HG03460 (cell line): ENCODE data around the gene STIM2.
"Not testable (repeated sequence)": the region's sequence is repeated elsewhere in the genome, so short reads cannot be mapped to it uniquely, and the experiment has no call there.

ENCODE experiments used
- ATAC-seq: cut with Tn5 transposase; IDR thresholded peaks from one replicate; pipeline ENCODE4 v1.9.1; 2021; ENCODE audit not compliant: unreplicated experiment

Gene STIM2

DNA sequence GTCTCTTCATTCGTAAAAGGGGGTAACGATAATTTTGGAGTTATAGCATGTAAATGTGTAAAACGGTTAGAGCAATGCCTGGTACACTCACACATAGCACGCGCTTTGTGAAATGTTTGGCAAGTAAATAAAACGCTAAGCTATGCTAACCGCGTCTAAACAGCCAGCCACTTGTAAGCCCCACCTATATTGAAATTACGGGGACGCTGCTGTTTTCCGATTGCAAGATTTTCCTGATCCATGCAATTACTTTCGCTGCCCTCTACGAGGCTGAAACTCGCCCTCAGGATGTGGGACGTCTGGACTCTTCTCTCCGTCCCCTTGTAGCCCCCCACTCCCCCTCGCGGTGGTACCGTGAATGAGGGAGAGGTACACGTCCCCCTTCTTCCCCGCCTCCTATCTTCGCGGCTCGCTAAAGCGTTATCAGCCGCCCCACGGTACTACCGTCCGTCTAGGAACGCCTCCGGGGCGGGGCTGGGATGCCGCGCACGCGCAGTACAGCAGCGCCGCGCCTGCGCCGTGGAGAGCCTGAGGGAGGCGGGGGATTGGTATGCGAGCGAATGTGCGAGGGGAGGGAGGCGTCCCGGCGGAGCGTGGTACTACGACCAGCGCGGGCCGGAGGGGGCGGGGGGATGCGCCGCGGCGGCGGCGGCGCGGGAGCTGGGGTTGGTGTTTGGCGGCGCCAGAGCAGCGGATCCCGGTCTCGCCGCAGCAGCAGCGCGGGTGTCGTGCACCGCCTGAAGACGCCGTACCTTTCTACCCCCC lies at the start of gene STIM2:
Gene STIM2, plus strand, starts transcription at position 685 of the 765 bp plus-strand sequence.
- ATAC-seq = peak; percentile 55

DNA sequence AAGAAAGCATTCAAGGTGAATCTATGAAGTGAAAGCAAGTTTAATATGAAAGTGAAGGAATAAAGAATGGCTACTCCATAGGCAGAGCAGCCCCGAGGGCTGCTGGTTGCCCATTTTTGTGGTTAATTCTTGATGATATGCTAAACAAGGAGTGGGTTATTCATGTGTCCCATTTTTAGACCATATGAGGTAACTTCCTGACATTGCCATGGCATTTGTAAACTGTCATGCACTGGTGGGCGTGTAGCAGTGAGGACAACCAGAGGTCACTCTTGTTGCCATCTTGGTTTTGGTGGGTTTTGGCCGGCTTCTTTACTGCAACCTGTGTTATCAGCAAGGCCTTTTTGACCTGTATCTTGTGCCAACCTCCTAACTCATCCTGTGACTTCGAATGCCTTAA lies 49.1 kb upstream of the STIM2 start:
- ATAC-seq = not testable (repeated sequence)

DNA sequence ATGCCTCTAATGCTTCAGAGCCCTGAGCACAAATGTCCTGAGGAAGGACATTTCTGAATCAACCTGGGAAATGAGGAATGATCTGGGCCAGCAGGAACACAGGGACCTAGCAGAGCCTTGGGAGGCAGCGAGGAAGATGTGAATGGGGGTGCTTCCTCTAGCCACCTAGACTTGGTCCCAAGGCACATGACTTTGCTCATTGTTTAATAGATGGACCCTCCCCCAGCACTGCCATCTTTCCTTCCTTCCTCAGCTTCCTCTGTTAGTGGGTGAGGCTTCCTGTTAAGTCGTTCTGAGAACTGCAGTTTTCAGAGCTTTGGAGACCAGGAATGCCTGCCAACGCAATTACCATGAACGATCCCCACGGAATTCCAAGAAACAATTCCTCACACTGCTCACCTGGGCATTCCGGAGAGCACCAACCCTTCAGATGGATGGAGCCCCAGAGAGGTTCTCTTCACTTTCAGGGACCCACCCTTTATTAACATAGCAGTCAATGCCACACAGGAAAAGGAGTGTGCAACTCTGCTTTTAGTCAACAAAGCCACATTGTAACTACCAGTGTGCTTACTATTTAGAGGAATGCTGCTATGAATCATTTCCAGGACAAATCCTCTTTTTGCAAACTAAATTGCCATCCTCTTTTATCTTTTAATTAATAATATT lies 48.5 kb upstream of the STIM2 start:
- ATAC-seq = no peak

DNA sequence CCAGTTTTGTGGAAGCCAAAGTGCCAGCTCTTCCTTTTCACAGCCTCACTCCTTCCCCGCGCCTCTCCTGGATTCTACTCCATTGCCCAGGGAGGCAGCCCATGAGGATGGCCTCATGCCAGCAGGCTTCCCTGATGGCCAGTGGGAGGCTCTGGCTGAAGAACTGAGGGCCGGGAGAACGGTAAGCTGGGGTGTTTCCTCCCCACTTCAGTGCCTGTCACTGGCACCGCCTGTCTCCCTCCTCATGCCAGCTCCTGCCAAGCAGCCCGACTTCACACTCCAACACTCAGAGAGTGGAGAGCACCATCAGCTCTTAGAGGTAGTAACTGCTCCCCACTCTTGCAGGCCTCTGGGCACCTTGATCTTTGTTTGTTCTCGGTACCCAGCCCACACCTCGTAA lies 46.9 kb upstream of the STIM2 start:
- ATAC-seq = no peak

DNA sequence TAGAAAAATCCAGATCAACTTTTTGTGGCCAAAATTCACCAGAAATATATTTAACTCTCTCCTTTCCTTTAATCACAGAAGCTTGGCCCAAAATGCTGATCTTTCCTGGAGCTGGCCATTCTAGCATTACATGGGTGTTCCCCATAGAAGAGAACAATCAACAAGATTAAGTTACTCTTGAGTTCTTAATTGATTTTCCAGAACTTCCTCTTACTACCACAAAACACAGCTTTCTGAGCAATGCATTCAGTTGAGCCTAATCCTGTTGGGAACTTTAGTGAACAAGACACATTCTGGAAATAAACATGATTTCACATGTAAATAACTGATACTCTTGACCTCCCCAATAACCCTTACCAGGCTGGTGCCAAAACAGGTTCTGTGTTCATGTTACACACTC lies 45.4 kb upstream of the STIM2 start:
- ATAC-seq = no peak

- ATAC-seq = no peak
These were observed 44.9 kb upstream of the STIM2 start for GRCh38 chr4:26815706-26816105.

GRCh38 chr4:26819026-26819425 lies 41.6 kb upstream of the STIM2 start:
- no peak for ATAC-seq

GRCh38 chr4:26819478-26820095 lies 41.1 kb upstream of the STIM2 start:
- no peak for ATAC-seq

GRCh38 chr4:26820346-26820745 lies 40.3 kb upstream of the STIM2 start:
- ATAC-seq = no peak

GRCh38 chr4:26821031-26821430 lies 39.6 kb upstream of the STIM2 start:
- no peak for ATAC-seq

DNA sequence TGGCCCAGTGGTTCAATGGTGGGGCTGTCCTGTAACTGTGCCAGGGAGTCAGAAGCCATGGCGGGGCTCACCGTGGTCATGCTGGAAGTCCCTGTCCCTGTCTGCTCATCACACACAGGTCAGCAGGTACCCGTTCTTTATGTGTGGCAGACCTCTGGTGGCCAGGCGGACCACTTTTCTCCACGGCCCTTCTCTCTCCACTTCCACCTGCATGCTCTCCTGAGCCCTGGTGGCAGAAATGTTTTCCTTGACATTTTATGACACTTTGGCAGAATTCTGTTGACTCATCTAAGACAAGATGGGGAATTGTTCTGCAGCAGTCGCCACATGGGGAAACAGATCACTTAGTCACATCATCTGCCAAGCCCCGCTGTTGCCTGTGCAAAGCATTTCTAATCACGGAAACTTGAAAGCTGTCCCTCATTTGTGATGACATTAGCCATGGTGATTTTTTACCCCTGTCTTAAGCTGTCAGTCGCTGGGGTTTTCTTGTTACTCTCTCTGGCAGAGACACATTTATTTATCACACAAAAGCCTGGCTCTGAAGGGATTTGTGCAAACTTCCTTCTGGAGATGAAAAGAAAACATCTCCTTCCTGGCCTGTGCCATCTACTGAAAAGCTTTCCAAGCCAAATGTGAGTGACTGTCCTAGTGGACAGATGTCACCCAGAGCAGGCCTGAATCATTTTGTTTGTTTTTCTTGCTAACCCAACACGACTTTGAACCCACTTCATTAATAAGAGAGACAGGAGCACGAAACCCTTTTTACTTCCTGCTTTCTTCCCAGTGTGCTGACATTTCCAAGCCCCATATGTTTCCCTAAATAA lies 38.8 kb upstream of the STIM2 start:
- ATAC-seq = no peak

GRCh38 chr4:26822546-26822945 lies 38.1 kb upstream of the STIM2 start:
- ATAC-seq = peak; percentile 52

DNA sequence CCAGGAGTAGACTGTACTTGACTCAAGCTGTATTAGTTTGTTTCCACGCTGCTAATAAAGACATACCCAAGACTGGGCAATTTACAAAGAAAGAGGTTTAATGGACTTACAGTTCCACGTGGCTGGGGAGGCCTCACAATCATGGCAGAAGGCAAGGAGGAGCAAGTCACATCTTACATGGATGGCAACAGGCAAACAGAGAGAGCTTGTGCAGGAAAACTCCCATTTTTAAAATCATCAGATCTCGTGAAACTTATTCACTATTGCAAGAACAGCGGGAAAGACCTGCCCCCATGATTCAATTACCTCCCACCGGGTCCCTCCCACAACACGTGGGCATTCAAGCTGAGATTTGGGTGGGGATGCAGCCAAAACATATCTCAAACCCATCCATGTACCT lies 37.7 kb upstream of the STIM2 start:
- peak; percentile 0 for ATAC-seq

- no peak for ATAC-seq
These were observed 37.1 kb upstream of the STIM2 start for GRCh38 chr4:26823583-26823982.

- ATAC-seq = no peak
These were observed 36.0 kb upstream of the STIM2 start for GRCh38 chr4:26824667-26825066.

DNA sequence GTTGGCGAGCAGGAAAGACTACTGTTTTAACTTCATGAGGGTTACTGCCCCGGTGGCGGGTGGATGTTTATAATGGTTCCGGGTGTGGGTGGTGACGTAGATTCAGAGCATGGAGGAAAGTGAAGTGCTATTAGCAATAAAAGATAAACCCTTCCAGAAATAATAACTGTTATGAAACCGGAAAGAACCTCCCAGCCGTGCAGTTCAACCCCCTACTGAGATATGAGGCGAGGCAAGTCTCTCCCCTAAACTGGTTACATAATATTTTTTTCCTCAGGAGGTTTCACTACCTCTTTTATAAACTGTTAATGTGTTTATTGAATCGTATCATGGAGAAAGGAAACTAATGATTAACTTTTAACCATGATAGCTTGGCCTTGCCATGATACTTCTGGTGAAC lies 33.9 kb upstream of the STIM2 start:
- peak; percentile 80 for ATAC-seq

- ATAC-seq = not testable (repeated sequence)
These were observed 33.3 kb upstream of the STIM2 start for GRCh38 chr4:26827336-26827735.

DNA sequence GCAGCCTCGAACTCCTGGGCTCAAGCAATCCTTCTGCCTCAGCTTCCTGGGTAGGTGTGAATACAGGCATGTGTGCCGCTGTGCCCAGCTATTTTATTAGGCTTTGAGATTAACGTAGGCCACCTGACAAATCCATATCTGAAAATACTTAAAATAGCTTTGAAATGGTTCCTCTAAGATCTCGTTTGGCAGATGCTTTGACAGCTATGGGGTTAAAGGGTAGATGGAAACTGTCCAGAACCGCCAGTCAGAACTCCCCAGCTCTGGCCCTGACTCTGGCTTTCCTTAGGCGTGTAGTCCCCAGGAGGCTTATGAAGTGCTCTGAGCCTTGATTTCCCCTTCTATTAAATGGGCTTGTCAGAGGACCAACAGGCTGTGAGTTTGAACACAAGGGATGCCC lies 32.8 kb upstream of the STIM2 start:
- no peak for ATAC-seq

DNA sequence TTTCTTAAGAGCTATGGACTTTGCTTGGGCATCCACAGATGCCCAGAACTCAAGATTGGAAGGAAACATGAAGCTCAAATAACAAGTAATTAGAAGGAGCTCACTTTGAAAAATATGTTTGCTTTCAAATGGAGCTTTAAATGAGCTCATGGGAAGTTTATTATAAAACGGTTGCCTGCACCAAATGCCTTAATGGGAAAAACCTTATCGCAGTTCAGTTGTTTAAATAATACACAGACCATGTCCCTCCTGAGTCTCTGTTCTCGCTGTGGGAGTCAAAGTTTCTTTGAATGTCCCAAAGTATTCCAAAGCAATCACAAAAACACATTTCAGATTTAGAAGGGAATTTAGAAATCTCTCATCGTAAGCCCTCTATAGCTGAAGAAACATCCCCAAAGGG lies 31.6 kb upstream of the STIM2 start:
- ATAC-seq = no peak

DNA sequence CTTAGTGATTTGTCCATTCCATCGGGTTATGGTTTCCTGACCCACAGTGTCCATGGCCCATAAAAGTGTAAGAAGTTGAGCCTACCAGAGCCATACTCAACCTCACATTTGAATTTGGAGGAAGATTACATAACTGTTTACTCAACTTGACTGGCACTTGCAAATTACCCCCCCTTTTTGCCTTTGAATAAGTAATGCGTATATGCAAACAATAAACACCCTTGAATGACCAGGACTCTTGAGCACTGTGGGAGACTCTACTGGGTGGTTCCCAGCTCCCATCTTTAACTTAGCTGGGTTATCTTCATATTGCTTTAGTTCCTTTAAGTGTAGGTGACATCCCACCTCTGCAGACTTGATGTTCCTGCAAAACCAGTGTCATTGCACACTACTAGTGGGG lies 30.6 kb upstream of the STIM2 start:
- no peak for ATAC-seq

DNA sequence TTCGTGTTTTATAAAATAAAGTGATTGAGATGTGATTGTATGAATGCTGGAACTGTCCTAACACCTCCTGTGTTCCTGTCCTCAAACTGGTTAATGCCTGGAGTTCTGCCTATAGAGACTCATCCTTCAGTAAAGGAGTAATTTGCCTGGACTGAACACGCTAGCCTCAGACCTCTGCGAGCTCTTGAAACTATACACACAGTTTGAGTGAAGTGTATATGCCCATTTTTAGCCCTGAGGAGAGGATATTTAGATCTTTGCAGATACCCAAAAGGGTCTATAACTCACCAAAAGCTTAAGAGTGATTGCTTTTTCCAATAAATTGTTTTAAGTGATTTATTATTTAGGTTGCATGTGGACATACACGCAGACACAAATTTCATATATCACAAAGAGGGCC lies 29.9 kb upstream of the STIM2 start:
- no peak for ATAC-seq
